HG02938 (cell line): ENCODE results near the gene DOCK10.

Experiments
- ATAC-seq: cut with Tn5 transposase; IDR thresholded peaks from one replicate; pipeline ENCODE4 v1.9.1; 2021; ENCODE audit warnings: mild to moderate bottlenecking, moderate library complexity; ENCODE audit not compliant: unreplicated experiment

The DOCK10 gene

GRCh38 chr2:224982910-224983711 is 59.2 kb downstream of the DOCK10 start:
- ATAC-seq = peak; percentile 52

GRCh38 chr2:224982226-224982625 is 60.0 kb downstream of the DOCK10 start:
- no peak for ATAC-seq

- ATAC-seq = peak; percentile 55
Measured at GRCh38 chr2:224976629-224977525, 65.4 kb downstream of the DOCK10 start.

- no peak for ATAC-seq
Measured at GRCh38 chr2:224975761-224976160, 66.5 kb downstream of the DOCK10 start.

GRCh38 chr2:224973112-224974016 is 68.9 kb downstream of the DOCK10 start:
- no peak for ATAC-seq

- ATAC-seq = no peak
Measured at GRCh38 chr2:224971214-224971613, 71.1 kb downstream of the DOCK10 start.

GRCh38 chr2:224970311-224970710 is 72.0 kb downstream of the DOCK10 start:
- peak; percentile 54 for ATAC-seq

GRCh38 chr2:224969633-224970260 is 72.5 kb downstream of the DOCK10 start:
- peak; percentile 69 for ATAC-seq

GRCh38 chr2:224969095-224969494 is 73.2 kb downstream of the DOCK10 start:
- no peak for ATAC-seq

- no peak for ATAC-seq
Measured at GRCh38 chr2:224968051-224968450, 74.2 kb downstream of the DOCK10 start.

GRCh38 chr2:224966613-224967012 is 75.7 kb downstream of the DOCK10 start:
- ATAC-seq = no peak

GRCh38 chr2:224959556-224959955 is 82.7 kb downstream of the DOCK10 start:
- ATAC-seq = no peak

GRCh38 chr2:224958873-224959272 is 83.4 kb downstream of the DOCK10 start:
- no peak for ATAC-seq

- ATAC-seq = no peak
Measured at GRCh38 chr2:224958462-224958857, 83.8 kb downstream of the DOCK10 start.

GRCh38 chr2:224957540-224958461 is 84.5 kb downstream of the DOCK10 start:
- peak; percentile 94 for ATAC-seq

GRCh38 chr2:224956706-224957105 is 85.6 kb downstream of the DOCK10 start:
- no peak for ATAC-seq

GRCh38 chr2:224954980-224955379 is 87.3 kb downstream of the DOCK10 start:
- peak; percentile 34 for ATAC-seq

GRCh38 chr2:224952936-224953657 is 89.2 kb downstream of the DOCK10 start:
- peak; percentile 42 for ATAC-seq
